NCI-H526 treated with DMSO at 0.1 percent for 48 hours (cell line): ENCODE measurements around the gene PTRHD1.
"Not testable (repeated sequence)": the region's sequence is repeated elsewhere in the genome, so short reads cannot be mapped to it uniquely, and the experiment has no call there.

Source experiments
- DNase-seq: peaks from one replicate; lab custom pipeline; 2025; lab: John Stamatoyannopoulos, UW

The PTRHD1 gene, protein sequence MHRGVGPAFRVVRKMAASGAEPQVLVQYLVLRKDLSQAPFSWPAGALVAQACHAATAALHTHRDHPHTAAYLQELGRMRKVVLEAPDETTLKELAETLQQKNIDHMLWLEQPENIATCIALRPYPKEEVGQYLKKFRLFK

GRCh38 chr2:24792874-24793760 lies at the start of gene PTRHD1, which contains the start of gene CENPO:
Gene PTRHD1 (minus strand): TSS chr2:24793391. CDS start chr2:24793377, 14 bp downstream.
Gene CENPO (plus strand): TSS chr2:24793425. CDS start chr2:24793920, 495 bp downstream.
- DNase-seq = peak; percentile 96

- no peak for DNase-seq
Measured at GRCh38 chr2:24842081-24843050, 49.2 kb upstream of the PTRHD1 start.

GRCh38 chr2:24840962-24841945 lies 48.1 kb upstream of the PTRHD1 start:
- DNase-seq = no peak

- no peak for DNase-seq
Measured at GRCh38 chr2:24840164-24840869, 47.1 kb upstream of the PTRHD1 start.

GRCh38 chr2:24839729-24840128 lies 46.5 kb upstream of the PTRHD1 start:
- no peak for DNase-seq

DNA sequence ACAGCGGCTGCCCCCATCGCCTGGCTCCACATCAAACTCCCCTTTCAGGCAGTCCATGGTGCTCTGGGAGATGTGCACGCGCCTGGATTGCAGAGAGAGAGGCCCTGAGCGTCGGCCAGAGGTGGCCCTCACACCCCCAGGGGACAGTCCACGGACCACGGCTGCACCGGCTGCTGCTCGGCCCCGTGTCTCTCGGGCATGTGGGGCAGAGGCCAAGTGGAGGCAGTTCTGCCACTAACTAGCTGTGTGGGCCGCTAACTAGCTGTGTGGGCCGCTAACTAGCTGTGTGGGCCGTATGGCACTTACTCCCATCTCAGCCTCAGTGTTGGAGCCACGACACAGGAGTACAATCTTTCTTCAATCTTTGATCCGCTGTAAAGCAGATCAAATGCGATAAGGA lies 45.4 kb upstream of the PTRHD1 start:
- no peak for DNase-seq

GRCh38 chr2:24837996-24838513 lies 44.9 kb upstream of the PTRHD1 start:
- no peak for DNase-seq

DNA sequence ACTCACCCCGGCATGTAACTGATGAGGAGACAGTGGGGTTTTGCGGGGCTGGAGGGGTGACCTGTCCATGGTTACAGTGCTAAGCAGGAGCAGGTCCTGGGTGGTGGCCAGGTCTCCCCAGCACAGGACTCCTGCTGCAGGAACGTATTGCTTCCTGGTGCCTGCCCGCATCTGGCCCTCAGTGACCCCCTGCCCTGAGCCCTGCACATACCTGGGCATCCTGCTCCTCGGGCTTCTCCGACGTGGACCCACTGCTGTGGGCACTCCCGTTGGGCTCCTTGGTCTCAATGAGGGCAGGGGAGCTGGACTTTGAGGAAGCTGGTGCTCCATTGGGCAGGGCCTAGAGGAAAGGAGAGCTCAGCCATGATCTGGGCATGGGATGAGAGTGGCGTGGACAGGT lies 43.5 kb upstream of the PTRHD1 start:
- DNase-seq = no peak

- DNase-seq = no peak
Measured at GRCh38 chr2:24836206-24836605, 43.0 kb upstream of the PTRHD1 start.

- not testable (repeated sequence) for DNase-seq
Measured at GRCh38 chr2:24835411-24835810, 42.2 kb upstream of the PTRHD1 start.

GRCh38 chr2:24834733-24835395 lies 41.7 kb upstream of the PTRHD1 start:
- DNase-seq = no peak

DNA sequence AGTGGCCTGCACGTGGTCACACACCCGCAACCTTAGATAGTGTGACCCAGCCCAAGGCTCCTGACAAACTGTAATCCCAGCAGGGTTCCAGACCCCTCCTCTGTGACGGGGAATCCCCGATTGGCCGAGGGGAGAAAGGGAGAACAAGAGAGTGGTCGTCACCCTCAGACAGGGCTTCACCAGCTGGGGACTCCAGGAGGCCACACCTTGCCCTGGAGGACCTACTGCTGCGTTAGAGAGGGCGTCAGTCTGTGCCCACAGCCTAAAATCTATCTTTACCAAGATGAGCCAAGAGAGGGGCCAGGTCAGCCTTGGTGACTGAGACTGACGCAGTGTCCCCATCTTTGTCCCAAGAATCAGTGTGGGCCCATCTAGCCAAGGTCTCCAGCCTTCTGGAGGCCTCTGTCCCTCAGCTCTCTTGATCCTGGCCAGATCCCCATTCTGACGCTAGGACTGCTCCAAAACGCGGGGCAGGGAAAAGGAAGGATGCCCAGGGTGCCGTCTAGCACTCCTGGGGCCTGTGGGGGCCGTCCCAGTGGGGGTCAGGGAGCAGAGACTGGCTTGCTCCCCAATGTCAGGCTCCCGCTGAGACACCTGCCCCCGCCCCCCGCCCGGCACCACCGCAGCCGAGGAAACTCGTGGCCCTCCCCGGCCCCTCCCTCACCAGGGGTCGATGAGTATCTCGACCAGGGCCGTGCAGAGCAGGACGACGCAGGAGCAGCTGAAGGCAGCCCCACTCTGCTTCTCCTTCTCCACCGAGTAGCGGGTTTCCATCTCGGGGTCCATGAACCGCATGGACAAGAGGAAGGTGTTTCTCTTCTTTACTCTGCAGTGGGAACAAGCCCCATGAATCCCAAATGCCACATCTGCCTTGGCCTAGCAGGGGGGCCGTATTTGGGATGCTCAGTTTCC lies 40.9 kb upstream of the PTRHD1 start:
- DNase-seq = no peak

GRCh38 chr2:24832931-24833701 lies 39.9 kb upstream of the PTRHD1 start:
- DNase-seq = no peak

DNA sequence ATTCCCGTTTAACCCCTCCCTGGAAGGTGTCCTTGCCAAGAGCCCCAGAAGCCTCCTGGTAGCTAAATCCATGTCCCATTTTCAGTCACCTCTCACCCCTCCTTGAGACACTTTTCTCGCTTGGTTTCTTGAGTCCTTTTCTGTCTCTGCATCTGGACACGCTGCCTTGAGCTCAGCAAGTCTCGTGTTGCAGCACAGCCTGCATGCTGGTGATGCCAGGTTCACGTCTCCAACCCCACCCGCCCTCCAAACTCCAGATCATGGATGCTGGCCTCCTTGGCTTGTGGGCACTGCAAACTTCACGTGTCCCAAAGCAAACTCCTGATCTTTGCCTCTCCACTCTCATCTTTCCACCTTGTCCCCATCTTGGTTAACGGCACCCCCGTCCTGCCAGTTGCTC lies 39.3 kb upstream of the PTRHD1 start:
- no peak for DNase-seq

- DNase-seq = no peak
Measured at GRCh38 chr2:24832073-24832461, 38.9 kb upstream of the PTRHD1 start.

- no peak for DNase-seq
Measured at GRCh38 chr2:24831221-24832072, 38.3 kb upstream of the PTRHD1 start.

- no peak for DNase-seq
Measured at GRCh38 chr2:24830786-24831185, 37.6 kb upstream of the PTRHD1 start.
